ENCODE results near the gene ZNF556. TPM values are rescaled to one million over a fixed set of nuclear protein-coding genes. Genes with fewer than 3 reads are reported as not detected.

The ZNF556 gene
- not detected for total RNA-seq
- long read RNA-seq = 0 reads

DNA sequence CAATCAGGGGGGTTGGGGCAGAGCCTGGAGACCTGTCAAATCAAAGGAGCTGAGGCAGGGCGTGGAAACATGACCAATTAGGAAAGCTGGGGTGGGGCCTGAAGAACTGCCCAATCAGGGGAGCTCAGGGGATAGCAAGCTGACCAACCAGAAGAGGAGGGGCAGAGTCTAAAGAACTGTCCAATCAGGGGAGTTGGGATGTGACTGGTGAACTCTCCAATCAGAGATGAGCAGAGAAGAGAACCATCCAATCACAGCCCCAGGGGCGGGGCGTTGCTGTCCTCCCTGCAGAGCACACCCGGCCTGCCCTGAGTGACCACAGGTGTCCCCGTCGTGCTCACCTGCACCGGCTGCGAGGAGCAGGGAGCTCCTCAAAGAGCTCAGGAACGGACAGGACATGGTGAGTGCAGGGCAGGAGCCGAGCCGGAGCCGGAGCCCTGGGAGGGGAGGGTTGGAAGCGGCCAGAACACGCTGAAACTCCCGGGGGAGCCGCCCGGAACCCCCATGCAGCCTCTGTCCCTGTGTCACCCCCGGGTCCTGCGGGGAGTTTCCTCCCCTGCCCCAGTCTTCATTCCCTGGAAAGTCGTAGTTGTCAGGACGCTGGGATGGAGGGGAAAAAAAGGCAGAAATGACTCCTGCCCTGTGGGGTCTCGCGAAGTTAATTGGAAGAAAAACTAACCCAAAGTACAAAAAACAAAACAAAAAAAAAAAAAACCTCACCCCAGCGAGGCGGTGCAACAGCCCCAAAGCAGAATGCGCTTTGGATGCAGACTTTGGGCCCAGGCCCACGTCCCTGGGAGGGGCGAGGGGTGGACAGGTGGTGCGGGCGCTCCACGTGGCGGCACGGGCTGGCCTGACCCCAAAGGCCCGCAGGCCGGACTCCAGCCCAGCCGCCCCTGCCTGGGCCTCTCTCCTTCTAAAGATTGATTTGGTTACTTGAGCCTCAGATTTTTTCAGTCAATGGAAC, at the start of gene ZNF556:
Gene ZNF556 (plus strand): TSS at position 311 of the 967 bp plus-strand sequence. CDS start 87 bp downstream, at position 398.
- intact Hi-C loops (cut with DNase I) = no loop called here
- ATAC-seq (ENCODE audit: poor library complexity) = no peak
- no peak for DNase-seq

DNA sequence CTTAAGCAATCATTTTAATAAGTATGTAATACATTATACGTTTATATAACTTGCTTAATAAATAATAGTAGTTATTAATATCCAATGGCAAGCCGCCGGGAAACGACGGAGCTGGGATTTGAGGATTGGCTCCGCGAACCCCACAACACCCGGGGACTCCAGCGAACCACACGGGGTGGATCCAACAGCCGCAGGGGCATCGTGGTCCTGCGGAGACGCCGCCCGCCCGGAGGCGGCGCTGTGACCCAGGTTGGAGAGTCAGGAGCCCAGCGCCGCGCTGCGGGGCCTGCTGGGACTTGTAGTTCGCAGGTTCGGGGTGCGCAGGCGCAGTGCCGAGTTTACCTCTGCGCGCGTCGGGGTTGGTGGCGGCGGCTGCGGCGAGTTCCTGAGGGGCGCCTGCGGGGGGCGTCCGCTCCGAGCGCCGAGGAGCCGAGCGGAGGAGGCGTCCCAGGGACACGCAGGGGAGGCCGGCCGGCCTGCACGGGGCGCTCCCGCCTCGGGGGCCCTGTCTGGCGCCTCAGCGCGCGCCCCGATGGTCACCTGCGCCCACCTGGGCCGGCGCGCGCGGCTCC, 47.5 kb upstream of the ZNF556 start, which contains the start of gene ZNF554:
Gene ZNF554 (plus strand): TSS at position 329 of the 572 bp plus-strand sequence. CDS start 204 bp downstream, at position 533.
- peak; percentile 99 for ATAC-seq (ENCODE audit: poor library complexity)
- peak; percentile 99 for DNase-seq
- intact Hi-C loops (cut with DNase I) = no loop called here

DNA sequence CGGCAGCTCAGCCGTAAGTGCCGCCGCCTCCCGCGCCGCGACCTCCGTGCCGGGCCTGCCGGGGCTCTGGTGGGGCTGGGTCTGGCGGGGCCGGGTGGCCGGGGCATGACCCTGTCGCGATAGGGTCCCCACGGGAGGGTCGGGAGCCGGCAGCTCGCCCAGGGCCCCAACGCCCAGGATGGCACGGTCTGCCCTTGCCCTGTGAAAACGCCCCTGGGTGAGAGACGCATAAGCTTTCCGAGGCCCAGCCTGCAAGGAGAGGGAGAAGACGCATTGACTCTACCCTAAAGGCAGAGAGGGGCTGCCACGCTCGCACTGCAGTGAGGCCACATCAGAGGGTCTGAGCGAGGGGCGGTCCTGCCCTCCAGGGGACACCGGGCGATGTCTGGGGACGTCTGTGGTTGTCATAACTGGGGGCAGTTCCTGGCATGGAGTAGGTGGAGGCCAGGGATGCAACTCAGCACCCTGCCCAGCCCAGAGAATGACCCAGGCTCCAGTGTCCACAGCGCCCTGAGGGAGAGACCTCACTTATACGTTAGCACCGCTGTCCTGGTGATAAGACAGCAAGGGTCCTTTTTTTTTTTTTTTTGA, 46.9 kb upstream of the ZNF556 start:
- ATAC-seq (ENCODE audit: poor library complexity) (no peak), DNase-seq (no peak)
- intact Hi-C loops (cut with DNase I) = no loop called here

DNA sequence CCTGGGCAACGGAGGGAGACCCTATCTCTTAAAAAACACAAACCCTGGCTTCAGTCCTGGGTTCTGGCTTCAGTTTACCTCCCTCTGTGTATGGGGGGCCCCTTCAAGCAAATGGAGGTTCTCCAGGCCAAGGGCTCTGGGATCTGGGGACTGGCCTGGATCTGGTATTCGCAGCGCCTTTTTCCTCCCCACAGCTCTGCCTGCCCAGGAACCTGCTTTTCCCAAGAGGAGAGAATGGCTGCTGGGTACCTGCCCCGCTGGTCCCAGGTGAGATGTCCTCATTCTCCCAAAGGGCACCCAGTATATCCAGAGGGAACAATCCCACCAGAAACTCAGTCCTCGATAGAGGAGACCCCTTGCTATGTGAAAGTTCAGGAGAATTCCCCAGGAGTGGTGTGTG, 44.3 kb upstream of the ZNF556 start:
- intact Hi-C loops (cut with DNase I) = no loop called here
- DNase-seq = no peak
- no peak for ATAC-seq (ENCODE audit: poor library complexity)

DNA sequence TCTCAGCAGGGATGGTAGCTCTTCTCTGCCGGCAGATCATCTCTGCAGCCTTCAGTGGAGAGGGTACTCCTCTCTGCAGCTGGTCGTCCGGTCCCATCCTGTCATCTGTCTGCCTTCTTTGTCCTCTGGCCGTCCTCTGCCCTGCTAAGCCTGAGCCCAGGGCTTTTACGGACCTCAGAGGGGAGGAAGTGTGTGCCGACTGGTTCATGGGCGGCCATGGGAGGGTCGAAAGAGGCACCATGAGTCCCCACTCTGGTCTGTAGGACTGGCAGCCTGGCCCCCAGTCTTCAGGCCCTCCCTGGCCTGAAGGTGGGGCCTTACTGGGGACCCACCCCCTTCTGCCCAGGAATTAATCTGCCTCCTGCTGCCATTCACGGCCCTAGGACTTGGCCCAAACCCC, 43.5 kb upstream of the ZNF556 start:
- intact Hi-C loops (cut with DNase I) = no loop called here
- DNase-seq (no peak), ATAC-seq (ENCODE audit: poor library complexity) (no peak)

DNA sequence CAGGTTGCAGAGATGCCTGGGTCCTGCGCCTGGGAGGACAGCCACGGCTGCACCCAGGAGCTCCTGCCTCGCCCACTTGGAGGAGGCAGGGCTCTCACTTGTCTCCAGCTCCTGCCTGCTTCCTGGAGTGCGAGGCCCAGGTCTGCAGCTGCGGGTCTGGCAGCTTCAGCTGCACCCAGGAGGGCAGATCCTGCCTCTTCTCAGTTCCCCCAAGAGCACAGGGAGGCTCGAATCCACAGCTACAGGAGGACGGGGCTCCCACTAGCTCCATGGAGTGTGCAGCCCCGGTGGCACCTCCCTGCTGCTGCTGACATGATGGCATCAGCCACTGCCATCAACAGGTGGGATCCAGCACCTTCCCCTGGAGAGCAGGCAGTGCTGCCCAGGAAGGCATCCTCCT, 43.0 kb upstream of the ZNF556 start:
- intact Hi-C loops (cut with DNase I) = no loop called here
- ATAC-seq (ENCODE audit: poor library complexity) (no peak), DNase-seq (no peak)

DNA sequence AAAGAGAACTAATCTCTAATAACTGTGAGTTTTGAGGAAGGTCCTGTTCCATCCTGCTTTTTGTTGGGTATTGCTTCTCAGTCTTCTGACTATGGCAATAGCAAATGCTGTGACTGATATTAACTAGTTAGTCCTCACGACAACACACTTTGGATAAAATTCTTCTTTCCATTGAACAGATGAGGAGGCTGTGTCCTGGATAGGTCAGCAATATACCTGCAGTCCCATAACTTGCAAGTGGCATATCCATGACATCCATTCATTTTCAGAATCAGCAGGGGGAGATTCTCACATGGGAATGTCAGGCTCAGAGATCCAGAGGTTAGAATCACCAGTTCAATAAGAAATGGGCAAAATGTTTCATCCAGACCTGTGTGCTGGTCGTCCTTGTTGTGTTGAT, 40.1 kb upstream of the ZNF556 start:
- ATAC-seq (ENCODE audit: poor library complexity) = no peak
- no peak for DNase-seq
- intact Hi-C loops (cut with DNase I) = no loop called here

DNA sequence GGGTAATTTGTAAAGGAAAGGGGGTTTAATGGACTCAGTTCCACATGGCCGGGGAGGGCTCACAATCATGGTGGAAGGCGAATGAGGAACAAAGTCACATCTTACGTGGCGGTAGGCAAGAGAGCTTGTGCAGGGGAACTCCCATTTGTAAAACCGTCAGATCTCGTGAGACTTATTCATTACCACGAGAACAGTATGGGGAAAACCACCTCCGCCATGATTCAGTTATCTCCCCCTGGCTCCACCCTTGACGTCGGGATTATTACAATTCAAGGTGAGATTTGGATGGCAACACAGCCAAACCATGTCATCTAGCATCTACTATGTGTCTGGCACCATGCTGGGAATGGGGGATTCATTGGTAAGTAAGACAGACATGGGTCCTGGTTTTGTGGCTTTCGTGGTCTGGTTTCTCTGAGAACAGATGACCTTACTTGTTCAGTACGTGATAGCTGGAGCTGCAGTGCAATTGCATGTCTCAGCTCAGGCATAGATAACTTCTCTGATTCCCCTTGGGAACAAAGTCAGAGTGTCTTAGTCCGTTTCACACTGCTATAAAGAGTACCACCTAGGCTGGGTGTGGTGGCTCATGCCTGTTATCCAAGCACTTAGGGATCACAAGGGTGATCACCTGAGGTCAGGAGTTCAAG, 39.2 kb upstream of the ZNF556 start:
- intact Hi-C loops (cut with DNase I) = no loop called here
- no peak for ATAC-seq (ENCODE audit: poor library complexity)
- DNase-seq = no peak

DNA sequence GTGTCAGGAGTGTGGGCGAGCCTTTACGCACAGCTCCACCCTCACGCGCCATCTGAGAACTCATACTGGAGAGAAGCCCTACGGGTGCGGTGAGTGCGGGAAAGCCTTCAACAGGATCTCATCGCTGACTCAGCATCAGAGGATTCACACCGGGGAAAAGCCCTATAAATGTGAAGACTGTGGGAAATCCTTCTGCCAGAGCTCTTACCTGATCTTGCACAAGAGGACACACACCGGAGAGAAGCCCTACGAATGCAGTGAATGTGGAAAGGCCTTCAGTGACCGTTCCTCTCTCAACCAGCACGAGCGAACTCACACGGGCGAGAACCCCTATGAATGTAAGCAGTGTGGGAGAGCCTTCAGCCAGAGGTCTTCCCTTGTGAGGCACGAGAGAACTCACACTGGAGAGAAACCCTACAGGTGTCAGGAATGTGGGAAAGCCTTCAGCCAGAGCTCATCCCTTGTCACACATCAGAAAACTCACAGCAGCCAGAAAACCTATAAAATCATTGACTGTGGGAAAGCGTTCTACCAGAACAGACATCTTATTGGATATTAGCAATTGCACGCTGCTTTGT, 32.8 kb upstream of the ZNF556 start:
- no peak for DNase-seq
- ATAC-seq (ENCODE audit: poor library complexity) = no peak
- intact Hi-C loops (cut with DNase I) = no loop called here

DNA sequence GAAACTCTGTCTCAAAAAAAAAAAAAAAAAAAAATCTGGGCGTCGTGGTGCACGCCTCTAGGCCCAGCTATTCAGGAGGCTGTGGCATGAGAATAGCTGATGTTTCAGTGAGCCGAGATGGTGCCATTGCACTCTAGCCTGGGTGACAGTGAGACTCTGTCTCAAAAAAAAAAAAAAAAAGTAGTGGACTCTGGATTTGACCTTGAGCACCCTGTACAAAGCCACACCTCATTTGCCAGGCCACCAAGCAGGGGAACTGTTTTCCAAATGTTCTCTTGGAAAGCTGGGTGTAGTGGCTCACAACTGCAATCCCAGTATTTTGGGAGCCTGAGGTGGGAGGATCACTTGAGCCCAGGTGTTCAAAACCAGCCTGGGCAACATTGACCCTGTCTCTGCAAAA, 29.7 kb upstream of the ZNF556 start:
- no peak for ATAC-seq (ENCODE audit: poor library complexity)
- intact Hi-C loops (cut with DNase I) = no loop called here
- no peak for DNase-seq

DNA sequence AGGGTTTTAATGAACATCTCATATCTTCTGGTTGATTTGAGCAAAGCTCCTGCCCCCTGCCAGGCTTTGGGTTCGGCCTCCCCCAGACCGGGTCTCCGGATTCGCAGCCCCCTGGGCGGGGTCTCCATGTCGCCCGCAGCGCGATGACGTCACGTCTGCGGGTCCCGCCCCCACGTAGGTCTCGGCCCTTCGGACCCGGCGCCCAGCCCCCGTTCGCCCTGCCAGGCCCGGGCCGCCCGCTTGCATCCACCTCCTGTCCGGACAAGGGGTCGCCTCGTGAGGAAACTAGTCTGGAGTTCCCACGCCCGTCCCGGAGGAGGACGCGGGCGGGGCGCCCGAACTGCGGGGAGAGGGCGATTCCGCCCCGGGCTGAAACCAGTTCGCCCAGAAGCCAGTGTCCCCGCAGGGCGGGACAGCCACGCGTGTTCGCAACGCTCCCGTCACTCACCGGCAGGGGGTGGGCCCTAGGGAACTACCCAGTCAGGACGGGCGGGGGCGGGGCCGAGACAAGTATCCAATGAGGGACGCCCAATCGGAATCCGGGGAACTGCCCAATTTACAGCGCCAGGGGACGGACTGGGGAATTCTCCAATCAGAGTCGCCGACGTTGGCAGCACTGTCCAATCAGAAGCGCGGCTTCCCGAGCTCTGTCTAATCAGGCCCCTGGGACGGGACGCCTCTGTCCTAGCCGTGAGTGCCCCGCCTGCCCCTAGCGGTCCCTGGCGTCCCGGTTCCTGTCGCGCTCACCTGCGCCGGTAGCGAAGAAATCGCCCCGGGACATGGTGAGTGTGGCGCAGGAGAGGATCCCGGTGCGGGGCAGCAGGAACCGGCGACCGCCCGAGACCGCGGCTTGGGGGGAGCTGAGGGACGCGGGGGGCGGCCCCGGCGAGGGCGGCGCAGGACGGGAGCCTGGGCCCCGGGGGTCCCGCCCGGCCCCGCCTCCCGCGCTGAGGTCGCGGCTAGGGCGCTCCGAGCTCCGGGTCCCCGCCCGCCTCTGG, 26.0 kb upstream of the ZNF556 start, which contains the start of gene ZNF555:
Gene ZNF555 (plus strand): TSS at position 682 of the 998 bp plus-strand sequence. CDS start 98 bp downstream, at position 780.
- peak; percentile 97 for ATAC-seq (ENCODE audit: poor library complexity)
- peak; percentile 100 for DNase-seq
- intact Hi-C loops (cut with DNase I) = no loop called here

DNA sequence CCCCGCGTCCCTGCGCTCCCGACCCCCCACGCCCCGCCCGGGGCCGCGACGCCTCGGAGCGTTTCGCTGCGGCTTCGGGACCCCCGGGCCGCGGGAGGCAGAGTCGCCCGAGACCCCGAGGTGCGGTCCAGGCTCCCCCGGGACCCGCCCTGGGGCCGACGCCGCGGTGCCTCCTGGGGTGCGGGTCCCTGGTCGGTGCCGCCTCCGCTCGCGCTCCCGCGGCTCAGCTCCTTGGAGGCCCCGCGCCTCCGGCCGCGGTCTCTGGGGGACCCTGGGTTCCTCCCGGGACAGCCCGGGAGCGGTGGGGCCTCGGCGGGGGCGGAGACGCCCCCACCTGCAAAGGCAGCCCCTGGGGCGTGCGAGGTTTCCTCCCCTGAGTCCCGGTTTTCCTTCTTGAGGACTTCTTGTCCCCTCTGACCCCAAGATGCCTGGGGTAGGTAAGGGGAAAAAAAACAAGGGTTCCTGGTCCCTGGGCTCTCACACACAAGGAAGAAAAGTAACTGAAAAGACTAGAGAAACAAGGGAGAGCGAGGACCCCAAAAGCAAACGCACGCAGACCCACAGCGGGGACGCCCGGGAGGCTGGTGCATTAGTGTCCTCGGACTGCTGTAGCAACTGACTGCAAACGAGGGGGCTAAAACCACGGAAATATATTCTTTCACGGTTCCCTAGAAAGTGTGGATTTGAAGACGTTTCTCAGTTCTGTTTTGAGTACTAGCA, 25.1 kb upstream of the ZNF556 start:
- ATAC-seq (ENCODE audit: poor library complexity) (no peak), DNase-seq (no peak)
- intact Hi-C loops (cut with DNase I) = no loop called here

DNA sequence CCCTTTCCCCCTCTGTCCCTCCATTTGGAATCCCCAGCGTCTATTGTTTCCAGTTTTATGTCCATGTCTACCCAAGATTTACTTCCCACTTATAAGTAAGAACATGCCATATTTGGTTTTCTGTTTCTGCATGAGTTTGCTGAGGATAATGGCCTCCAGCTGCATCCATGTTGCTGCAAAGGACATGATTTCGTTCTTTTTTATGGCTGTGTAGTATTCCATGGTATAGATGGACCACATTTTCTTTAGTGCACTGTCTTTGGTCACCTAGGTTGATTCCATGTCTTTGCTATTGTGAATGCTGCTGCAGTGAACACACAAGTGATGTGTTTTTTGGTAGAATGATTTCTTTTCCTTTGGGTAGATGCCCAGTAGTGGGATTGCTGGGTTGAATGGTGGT, 22.0 kb upstream of the ZNF556 start:
- DNase-seq = no peak
- intact Hi-C loops (cut with DNase I) = no loop called here
- ATAC-seq (ENCODE audit: poor library complexity) = no peak

DNA sequence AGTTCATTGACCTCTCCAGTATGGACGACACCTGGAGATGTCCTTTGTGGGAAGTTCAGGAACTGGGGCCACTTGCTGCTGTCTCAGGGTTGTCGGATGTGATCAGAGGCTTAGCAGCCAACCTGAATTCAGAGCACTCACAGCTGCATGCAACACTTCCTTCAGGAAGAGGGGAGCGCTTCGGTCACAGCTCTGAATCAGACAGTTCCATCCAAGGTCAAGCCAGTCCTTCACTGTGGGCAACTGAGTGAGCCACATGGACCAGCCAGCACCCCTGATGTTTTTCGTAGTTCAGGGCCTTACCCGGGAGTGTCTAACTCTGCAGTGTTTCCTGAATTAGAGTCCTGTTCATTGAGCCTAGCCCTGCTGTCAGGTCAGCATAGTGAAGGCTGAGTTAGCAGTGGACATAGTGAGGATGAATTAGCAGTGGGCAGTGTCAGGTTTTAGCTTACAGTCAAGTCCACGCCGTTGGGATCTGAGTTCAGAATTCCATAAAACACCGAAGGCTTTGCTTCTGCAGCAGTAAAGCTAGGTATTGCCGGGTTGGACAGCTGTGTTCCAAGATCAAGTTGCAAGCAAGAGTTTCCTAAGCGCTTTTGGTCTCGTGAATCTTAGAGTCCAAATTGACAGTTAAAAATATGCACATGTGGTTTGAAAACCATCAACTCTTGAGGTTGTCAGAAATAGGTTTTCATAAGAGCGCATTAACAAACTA, 20.8 kb upstream of the ZNF556 start:
- intact Hi-C loops (cut with DNase I) = no loop called here
- ATAC-seq (ENCODE audit: poor library complexity) = peak; percentile 8
- DNase-seq = no peak

DNA sequence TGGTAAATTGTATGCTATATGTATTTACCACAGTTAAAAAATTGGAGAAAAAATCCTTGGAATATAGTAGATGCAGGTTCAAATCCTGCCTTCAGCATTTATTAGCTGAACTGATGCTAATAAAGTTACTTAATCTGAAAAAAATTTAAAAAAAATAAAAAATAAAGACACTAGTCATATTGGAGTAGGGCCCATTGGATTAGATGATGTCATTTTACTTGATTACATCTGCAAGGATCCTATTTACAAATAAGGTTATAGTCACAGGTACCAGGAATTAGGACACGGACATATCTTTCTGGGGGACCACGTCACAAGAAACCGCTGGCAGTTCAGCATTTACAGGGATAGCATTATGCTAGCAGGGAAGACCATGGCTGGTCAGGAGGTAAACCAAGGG, 19.6 kb upstream of the ZNF556 start:
- intact Hi-C loops (cut with DNase I) = no loop called here
- ATAC-seq (ENCODE audit: poor library complexity) (no peak), DNase-seq (no peak)

DNA sequence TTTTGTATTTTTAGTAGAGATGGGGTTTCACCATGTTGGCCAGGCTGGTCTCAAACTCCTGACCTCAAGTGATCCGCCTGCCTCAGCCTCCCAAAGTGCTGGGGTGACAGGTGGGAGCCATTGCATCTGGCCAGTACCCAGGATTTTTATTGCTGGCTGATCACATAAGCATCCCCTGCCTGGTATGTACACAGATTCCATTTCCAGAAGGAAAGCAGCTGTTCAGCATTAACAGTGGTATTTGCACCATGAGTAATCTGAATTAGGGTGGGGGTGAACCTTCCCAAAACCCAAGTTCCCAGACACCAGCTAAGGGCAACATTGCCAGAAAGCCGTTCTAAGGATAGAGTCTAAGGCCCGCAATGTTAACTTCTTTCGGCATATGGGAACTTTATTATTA, 18.5 kb upstream of the ZNF556 start:
- intact Hi-C loops (cut with DNase I) = no loop called here
- no peak for ATAC-seq (ENCODE audit: poor library complexity)
- no peak for DNase-seq

All from Right ventricle myocardium superior (tissue), 1 donor.